GM12878 (cell line): Measurements from ENCODE around the gene KLHL7. TPM values are rescaled to one million over a fixed set of nuclear protein-coding genes. Genes with fewer than 3 reads are reported as not detected.

ENCODE experiments used
- ATAC-seq: fragments of 200-7000 bp; cut with Tn5 transposase; 3 replicates; pipeline ENCODE4 v1.9.1; 2020; ENCODE audit warnings: mild to moderate bottlenecking, moderate library complexity
- BruUV-seq: library from RNA; stranded (reverse); fragments of 400-500 nt; replicated peaks from 2 replicates; lab custom pipeline; 2021; lab: Mats Ljungman, UMichigan
- CTCF ChIA-PET: fragments of 300-600 bp; sonication (Branson Sonifier 250); formaldehyde crosslinking; extraction: SDS; loops from one replicate; lab custom pipeline; 2021; ENCODE audit warnings: inconsistent platforms; lab: Yijun Ruan, JAX
- POLR2A ChIA-PET: fragments of 350-600 bp; formaldehyde crosslinking; extraction: SDS; loops from one replicate; lab custom pipeline; 2021; ENCODE audit warnings: inconsistent platforms; lab: Charles Lee
- RAD21 ChIA-PET: fragments of 300-600 bp; sonication (Branson Sonifier 250); formaldehyde crosslinking; loops from one replicate; lab custom pipeline; 2023; ENCODE audit warnings: antibody characterized with exemption; ENCODE audit not compliant: unreplicated experiment; lab: Charles Lee
- SMC1A ChIA-PET: fragments of 300-600 bp; sonication (Branson Sonifier 250); formaldehyde crosslinking; loops from one replicate; lab custom pipeline; 2023; ENCODE audit not compliant: unreplicated experiment, uncharacterized antibody; lab: Charles Lee
- DNase-seq: peaks from one replicate; pipeline ENCODE4 v3.0.0-alpha.2; 2011; ENCODE audit warnings: low read depth, low spot score
- FAIRE-seq: peaks from 3 replicates; lab custom pipeline; 2011; peaks lifted over from hg19 to GRCh38; lab: Jason Lieb, UNC
- H2AFZ ChIP-seq: 2 replicates; pipeline ENCODE4 v1.6.0; 2011; ENCODE audit warnings: low read depth, low read length, control low read depth; ENCODE audit not compliant: control insufficient read depth
- H3K27ac ChIP-seq: 2 replicates; pipeline ENCODE4 v1.5.1; 2011; ENCODE audit warnings: control low read depth; ENCODE audit not compliant: control insufficient read depth, insufficient read depth
- H3K27me3 ChIP-seq, 2 experiments: replicated peaks in 1 of 2; 2 replicates each; pipeline versions ENCODE4 v1.6.0 to v1.6.1; 2011; ENCODE audit warnings: low read length in 1 of 2; ENCODE audit not compliant: control insufficient read depth in 2 of 2, insufficient read depth in 2 of 2
- H3K36me3 ChIP-seq, 2 experiments: 2 replicates each; pipeline ENCODE4 v1.5.1; 2011; ENCODE audit warnings: low read length in 1 of 2; ENCODE audit not compliant: control insufficient read depth in 2 of 2, insufficient read depth in 2 of 2
- H3K4me1 ChIP-seq: 2 replicates; pipeline ENCODE4 v1.6.1; 2011; ENCODE audit warnings: mild to moderate bottlenecking, low read length, moderate library complexity, mixed read lengths; ENCODE audit not compliant: control insufficient read depth, insufficient read depth
- H3K4me2 ChIP-seq: 2 replicates; pipeline ENCODE4 v1.6.0; 2011; ENCODE audit warnings: control low read depth; ENCODE audit not compliant: control insufficient read depth, insufficient read depth
- H3K4me3 ChIP-seq: fragments of 200-600 bp; sonication (generic); 2 replicates; pipeline ENCODE4 v1.5.1; 2016
- H3K79me2 ChIP-seq: 2 replicates; pipeline ENCODE4 v1.6.0; 2011; ENCODE audit warnings: low read length; ENCODE audit not compliant: control insufficient read depth, insufficient read depth
- H3K9ac ChIP-seq: 2 replicates; pipeline ENCODE4 v1.8.0; 2011; ENCODE audit warnings: low read length, control low read depth, mixed read lengths; ENCODE audit not compliant: control insufficient read depth, insufficient read depth
- H3K9me3 ChIP-seq: replicated peaks from 3 replicates; pipeline ENCODE4 v1.5.1; 2011; ENCODE audit warnings: mild to moderate bottlenecking, low read length; ENCODE audit not compliant: control insufficient read depth, insufficient read depth
- H4K20me1 ChIP-seq: 2 replicates; pipeline ENCODE4 v1.6.0; 2011; ENCODE audit not compliant: control insufficient read depth, insufficient read depth
- RUNX3 ChIP-seq: IDR thresholded peaks from 2 replicates; pipeline ENCODE4 v1.6.1; 2012; ENCODE audit warnings: low read length, inconsistent platforms
- SMARCA5 ChIP-seq: fragments of 450-650 bp; IDR thresholded peaks from 2 replicates; pipeline ENCODE4 v1.6.1; 2017; ENCODE audit warnings: mild to moderate bottlenecking
- SREBF1 ChIP-seq: IDR thresholded peaks from 2 replicates; pipeline ENCODE4 v1.6.1; 2012; ENCODE audit warnings: mild to moderate bottlenecking, low read length
- TCF3 ChIP-seq: IDR thresholded peaks from 2 replicates; pipeline ENCODE4 v1.6.1; 2012; ENCODE audit warnings: low read depth, mild to moderate bottlenecking, low read length, borderline replicate concordance; ENCODE audit not compliant: insufficient read depth
- WGBS: methylation state at CpG from one replicate; pipeline ENCODE4 v1.1.6; 2016; ENCODE audit warnings: low lambda C conversion rate; ENCODE audit not compliant: insufficient replicate concordance, insufficient coverage; ENCODE audit errors: missing lambda C conversion rate; 5-methylcytosine and 5-hydroxymethylcytosine counted together
- in situ Hi-C: fragments of 300-500 bp; cut with MboI; formaldehyde crosslinking; loops from 9 replicates; pipeline ENCODE4 v1.14.3; 2018; ENCODE audit warnings: mixed read lengths
- intact Hi-C: fragments of 100-400 bp; cut with micrococcal nuclease; formaldehyde crosslinking; loops from one replicate; pipeline ENCODE4 v1.14.2; 2022; ENCODE audit not compliant: unreplicated experiment
- polyA plus RNA-seq, 11 experiments: library from polyadenylated mRNA; depleted of rRNA in 4 of 11; unstranded in 6 of 11; stranded (reverse) in 5 of 11; fragments of >200 nt; fragmentation: Nextera tagmentation in 4 of 11; fragmentation: Illumina TruSeq in 1 of 11; extraction: Ambion mirVana in 4 of 11; extraction: Trizol in 1 of 11; gene quantifications; 1 replicate in 1 of 11; 2 replicates in 10 of 11; pipeline versions ENCODE4 v1.2.1 to v1.2.3, GENCODE V29; 2011 to 2016; ENCODE audit warnings: inconsistent platforms in 2 of 11, missing spikeins in 2 of 11, low read depth in 1 of 11
- total RNA-seq, 4 experiments: library from RNA; depleted of rRNA in 3 of 4; stranded (reverse); fragments of >200 nt in 3 of 4; fragmentation: Illumina TruSeq in 1 of 4; extraction: Trizol in 1 of 4; gene quantifications; 2 replicates each; pipeline versions ENCODE4 v1.2.1 to v1.2.3, GENCODE V29; 2013 to 2021
- TF ChIP-seq, protein P1 (sequence below): fragments of 450-650 bp; IDR thresholded peaks from 2 replicates; pipeline ENCODE4 v1.6.1; 2017; ENCODE audit warnings: mild to moderate bottlenecking, low read depth, inconsistent platforms; ENCODE audit not compliant: poor library complexity, severe bottlenecking
- TF ChIP-seq, protein P2 (sequence below): IDR thresholded peaks from 2 replicates; pipeline ENCODE4 v1.6.1; 2011; ENCODE audit warnings: low read depth, low read length, improper control_type of control experiment, borderline replicate concordance

The KLHL7 gene
- total and polyA plus RNA-seq, 10 of the 15 experiments (the other 5 are each of a cell fraction or from before 2014, with no cell fraction given): 6.4 to 38.7 (median 20.9) TPM

DNA sequence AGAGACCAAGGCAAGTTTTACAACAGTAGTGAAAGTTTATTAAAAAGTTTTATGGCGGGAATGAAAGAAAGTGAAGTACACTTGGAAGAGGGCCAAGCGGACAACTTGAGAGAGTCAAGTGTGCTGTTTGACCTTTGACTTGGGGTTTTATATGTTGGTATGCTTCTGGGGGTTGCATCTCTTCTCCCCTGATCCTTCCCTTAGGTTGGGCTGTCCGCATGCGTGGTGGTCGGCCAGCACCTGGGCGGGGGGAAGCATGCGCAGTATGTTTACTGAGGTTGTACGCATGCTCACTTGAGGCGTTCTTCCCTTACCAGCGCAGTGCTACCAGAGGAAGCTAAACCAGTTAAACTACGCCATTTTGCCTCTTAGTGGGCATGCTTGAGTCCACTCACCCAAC lies 108.2 kb downstream of the KLHL7 start:
- no peak overlapping the region for H3K9ac ChIP-seq
- no peak for DNase-seq
- H3K36me3 ChIP-seq: no peaks in the 10 kb centered on the region
- BruUV-seq: no TSS peak
- H3K27ac ChIP-seq: no peak overlapping the region
- POLR2A ChIA-PET: no interaction called here
- no peak overlapping the region for H3K4me2 ChIP-seq
- CTCF ChIA-PET: no interaction called here
- intact Hi-C loops: no loop called here
- H3K9me3 ChIP-seq: no peaks in the 10 kb centered on the region
- no peak for TF ChIP-seq RUNX3
- TF ChIP-seq, protein P1, sequence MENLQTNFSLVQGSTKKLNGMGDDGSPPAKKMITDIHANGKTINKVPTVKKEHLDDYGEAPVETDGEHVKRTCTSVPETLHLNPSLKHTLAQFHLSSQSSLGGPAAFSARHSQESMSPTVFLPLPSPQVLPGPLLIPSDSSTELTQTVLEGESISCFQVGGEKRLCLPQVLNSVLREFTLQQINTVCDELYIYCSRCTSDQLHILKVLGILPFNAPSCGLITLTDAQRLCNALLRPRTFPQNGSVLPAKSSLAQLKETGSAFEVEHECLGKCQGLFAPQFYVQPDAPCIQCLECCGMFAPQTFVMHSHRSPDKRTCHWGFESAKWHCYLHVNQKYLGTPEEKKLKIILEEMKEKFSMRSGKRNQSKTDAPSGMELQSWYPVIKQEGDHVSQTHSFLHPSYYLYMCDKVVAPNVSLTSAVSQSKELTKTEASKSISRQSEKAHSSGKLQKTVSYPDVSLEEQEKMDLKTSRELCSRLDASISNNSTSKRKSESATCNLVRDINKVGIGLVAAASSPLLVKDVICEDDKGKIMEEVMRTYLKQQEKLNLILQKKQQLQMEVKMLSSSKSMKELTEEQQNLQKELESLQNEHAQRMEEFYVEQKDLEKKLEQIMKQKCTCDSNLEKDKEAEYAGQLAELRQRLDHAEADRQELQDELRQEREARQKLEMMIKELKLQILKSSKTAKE: no peak
- TF ChIP-seq TCF3: no peak
- no peak for TF ChIP-seq SREBF1
- no peak for TF ChIP-seq SMARCA5
- TF ChIP-seq, protein P2, sequence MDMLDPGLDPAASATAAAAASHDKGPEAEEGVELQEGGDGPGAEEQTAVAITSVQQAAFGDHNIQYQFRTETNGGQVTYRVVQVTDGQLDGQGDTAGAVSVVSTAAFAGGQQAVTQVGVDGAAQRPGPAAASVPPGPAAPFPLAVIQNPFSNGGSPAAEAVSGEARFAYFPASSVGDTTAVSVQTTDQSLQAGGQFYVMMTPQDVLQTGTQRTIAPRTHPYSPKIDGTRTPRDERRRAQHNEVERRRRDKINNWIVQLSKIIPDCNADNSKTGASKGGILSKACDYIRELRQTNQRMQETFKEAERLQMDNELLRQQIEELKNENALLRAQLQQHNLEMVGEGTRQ: no peak
- in situ Hi-C loops: no loop called here
- H3K27me3 ChIP-seq: no peaks in the 10 kb centered on the region
- H2AFZ ChIP-seq: no peak overlapping the region
- H3K79me2 ChIP-seq: no peaks in the 10 kb centered on the region
- no peaks in the 10 kb centered on the region for H4K20me1 ChIP-seq
- H3K4me3 ChIP-seq: no peak overlapping the region
- RAD21 ChIA-PET: interaction anchor here (1.0 kb wide), 1 partner anchor 18 kb away, joined by 3 read pairs; no protein-coding TSS in a partner anchor
- SMC1A ChIA-PET: interaction anchor here (1.0 kb wide), 1 partner anchor 13 kb away, joined by 3 read pairs; no protein-coding TSS in a partner anchor
- no peaks in the 10 kb centered on the region for H3K4me1 ChIP-seq
- no peak for FAIRE-seq
- WGBS: 88% methylated on average over 11 of the region's 11 CpGs
- ATAC-seq: no peak
